Anterior cingulate cortex (tissue), 58 donors: ENCODE measurements around the gene PDE2A.

Source experiments
- DNase-seq, 58 donors: peaks; one replicate each; lab custom pipeline; 2025; lab: John Stamatoyannopoulos, UW

Gene PDE2A

DNA sequence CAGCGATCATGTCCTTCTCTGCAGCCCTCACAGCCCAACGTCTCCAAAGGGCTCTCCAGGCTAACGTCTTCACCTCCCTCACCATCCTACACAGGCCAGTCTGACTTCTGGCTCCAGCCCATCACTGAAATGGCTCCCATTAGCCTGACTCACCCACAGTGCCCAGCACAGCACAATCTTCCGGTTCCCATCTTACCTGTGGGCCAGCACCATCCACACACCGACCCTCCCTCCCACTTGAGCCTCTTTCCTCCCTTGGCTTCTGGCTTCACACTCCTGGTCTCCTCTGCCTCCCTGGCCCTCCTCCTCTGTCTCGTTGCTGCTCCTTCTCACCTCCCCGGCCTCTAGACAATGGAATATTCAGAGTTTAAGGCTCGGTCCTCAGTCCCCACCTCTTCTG lies 51.2 kb downstream of the PDE2A start:
- no peak for DNase-seq

DNA sequence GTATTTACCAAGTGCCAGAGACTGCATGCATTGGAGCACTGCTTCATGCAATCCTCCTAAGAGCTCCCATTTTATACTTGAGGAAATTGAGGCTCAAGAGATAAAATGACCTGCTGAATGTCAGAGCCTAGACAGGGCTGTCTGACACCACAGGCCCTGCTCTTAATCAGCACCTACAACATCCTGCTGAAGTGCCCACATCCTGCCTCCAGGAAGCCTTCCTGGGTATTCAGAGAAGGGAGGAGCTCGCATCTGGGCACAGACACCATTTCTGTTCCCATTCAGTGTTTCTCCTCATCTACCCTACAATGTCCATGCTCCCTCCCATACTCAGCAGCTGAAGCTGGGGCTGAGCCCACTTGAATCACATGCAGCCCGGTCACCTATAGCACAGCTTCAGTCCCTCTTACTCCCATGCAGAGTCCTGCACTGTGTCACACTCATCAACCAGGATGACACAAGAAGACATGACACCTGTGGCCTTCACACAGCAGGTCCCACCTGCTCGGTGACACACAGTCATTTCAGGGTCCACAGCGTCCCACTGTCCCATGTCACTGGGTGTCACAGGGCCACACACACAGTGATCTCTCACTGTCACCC lies 53.1 kb downstream of the PDE2A start:
- no peak for DNase-seq

DNA sequence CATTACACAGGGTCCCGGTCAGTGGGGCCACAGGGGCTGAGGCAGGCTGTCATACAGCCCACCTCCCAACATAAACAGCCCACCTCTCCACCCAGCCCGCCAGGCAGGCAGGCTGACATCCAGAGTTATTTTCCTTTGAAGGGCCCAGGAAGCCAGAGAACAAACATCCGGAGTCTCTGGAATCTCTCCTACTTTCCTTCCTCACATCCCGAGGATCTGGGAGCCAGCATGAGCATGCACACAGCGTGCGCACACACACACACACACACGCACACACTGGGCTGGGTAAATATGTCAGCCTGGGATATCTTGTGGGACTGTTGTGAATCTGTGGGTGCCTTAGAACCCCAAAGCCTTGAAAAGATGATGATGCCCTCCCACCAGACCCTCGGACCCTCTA lies 55.4 kb downstream of the PDE2A start:
- peak in 2 of 58 donors; percentile 28 to 30 for DNase-seq

DNA sequence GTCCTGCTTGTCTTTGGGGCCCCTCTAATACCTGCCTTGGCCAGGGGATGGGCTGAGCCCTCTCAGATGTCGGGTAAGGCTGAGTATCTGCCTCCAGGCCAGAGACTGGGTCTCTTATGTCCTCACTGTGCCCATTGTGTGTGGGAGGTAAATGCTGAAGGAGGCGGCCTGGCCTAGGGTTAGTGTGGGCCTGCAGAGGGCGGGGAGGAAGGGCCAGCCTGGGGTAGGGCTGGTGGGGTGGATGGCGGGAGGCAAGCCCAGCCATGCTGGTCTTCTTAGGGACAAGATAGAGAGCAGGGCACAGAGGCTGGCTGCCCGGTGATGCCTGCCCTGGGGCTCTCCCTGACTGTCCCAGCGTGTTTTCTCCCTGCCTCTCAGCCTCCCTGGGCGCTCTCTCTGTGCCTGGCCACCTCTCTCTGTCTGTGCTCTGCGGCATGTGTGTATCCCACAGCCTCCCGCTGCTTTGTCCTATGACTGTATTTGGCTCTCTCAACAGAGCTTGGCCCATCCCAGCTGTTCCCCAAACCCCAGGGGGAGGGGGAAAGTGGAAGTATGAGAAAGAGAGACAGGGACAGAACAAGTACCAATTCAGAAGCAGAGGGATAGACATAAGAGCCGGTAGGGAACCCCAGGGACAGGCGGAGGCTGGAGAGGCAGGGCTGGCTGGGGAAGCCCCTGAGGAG lies 57.0 kb downstream of the PDE2A start:
- peak in 25 of 58 donors; percentile 16 to 80 (median 38) for DNase-seq

DNA sequence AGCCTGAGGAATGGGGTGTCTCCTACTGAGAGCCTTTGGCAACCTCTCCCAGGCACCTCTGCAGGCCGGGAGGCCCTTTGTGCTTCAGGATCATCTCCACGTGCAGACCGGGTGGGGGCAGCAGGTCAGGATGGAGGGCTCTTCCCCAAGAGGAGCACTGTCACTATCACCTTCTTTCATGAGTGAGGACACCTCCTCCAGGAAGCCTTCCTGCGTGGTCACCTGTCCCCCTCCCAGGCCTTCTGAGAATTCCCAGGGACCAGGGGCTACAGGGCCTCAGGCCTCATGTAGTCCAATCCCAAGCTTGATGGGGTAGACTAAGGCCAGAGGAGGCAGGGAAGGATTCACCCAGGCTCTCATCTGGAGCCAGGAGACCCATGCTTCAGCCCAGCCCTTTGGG lies 57.6 kb downstream of the PDE2A start:
- no peak for DNase-seq

DNA sequence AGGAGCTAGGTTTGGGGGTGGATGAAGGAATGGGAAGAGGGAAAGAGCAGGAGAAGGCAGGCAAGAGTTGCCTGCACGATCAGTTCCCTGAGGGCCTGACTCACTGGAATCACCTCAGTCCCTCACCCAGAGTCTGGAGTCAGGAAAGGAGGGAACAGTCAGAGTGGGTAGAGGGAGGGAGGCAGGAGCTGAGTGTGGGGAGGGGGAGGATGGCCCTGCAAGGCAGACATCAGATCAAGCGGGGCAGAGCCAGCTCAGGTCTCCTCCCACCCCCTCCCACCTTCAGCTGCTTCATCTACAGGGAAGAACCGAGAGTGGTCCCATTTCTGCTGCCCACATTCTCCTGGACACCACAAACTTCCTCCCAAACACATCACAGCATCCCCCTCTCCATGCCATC lies 58.9 kb downstream of the PDE2A start:
- DNase-seq: no peak

DNA sequence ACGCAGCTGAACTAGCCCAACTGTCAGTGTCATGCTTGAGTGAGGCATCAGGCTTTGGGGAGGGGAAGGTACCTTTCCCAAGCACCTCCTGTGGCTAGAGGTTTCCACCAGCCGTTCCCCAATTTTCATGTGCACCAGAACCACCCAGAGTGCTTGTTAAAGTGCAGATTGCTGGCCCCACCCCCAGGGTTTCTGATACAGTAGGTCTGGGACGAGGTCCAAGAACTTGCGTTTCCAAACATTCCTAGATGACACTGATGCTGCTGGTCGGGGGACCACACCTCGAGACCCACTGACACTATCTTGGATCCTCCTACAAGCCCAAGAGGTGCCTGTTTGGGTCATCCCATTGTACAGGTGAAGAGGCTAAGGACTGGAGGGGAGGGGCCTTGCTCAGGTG lies 59.8 kb downstream of the PDE2A start:
- no peak for DNase-seq

DNA sequence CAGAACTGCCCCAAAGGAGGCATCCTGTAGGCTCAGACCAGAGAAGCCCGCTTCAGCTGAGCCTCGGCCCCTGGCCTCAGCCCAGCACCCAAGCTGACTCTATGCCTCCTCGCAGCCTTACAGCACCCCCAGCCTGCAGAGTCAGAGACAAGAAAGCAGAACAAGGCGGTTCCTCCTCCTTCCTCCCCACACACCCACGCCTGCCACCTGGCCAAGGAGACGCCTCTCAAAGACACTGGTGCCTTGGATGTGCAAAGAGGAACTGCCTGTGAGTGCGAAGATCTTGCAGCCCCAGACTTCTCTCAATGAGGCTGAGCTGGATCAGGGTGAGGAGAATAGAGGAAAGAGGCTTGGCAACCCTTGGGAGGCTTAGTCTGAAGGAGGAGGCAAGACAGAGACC lies 60.2 kb downstream of the PDE2A start:
- DNase-seq: peak in 35 of 58 donors; percentile 9 to 86 (median 47)

DNA sequence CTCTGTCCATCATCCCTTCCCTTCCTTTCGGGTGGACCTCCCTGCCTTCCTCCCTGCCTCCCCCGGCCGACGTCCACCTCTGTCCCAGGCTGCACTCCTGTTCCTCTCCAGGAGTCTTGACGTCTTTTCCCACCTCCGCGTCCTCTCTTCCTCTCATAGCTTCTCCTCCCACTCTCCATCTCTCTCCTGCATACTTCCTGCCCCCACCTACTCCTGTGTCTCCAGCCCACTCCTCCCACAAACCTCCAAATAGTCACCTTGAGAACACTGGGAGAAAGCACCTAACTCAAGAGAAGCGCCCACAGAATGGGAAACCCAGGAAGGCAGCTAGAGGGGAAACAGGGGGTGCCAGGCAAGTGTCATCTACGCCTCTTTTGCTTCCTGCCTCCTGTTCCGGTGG lies 60.8 kb downstream of the PDE2A start:
- no peak for DNase-seq

DNA sequence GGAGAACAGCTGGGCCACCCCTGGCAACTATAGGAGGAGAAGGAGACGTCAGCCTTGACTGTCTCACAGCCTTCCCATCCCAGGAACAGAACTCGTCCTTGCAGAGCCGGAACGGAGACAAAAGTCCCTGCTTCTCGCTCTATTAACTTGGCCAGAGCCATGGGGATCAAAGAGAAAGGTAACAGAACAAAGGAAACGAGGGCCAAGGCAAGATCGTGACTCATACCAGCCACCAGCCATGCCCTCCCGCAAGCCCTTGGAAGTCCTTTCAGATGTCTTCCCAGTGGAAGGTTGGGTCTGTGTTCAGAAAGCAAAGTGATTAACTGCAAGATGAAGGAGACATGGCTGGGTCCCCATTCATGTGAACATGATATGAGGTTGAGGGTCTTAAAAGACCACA lies 64.7 kb downstream of the PDE2A start:
- DNase-seq: no peak

DNA sequence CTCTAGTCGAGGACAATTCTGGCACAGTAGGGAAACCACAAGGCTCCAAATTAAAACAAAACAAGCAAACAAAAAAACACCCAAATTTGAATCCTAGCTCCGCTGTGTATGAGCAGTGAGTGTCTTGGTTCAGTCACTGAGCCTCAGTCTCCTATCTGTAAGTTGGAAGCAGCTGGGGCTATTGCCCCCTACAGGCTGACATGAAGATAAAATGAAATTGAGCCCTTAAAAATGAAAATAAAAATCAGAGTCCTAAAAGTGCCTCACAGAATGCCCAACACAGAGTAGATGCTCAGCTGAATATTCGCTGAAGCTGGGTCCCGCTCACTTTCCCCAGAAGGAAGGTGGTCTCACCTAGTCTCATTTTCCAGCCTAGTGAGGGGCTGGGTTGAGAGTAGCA lies 65.2 kb downstream of the PDE2A start:
- DNase-seq: peak in 2 of 58 donors; percentile 9 to 14

DNA sequence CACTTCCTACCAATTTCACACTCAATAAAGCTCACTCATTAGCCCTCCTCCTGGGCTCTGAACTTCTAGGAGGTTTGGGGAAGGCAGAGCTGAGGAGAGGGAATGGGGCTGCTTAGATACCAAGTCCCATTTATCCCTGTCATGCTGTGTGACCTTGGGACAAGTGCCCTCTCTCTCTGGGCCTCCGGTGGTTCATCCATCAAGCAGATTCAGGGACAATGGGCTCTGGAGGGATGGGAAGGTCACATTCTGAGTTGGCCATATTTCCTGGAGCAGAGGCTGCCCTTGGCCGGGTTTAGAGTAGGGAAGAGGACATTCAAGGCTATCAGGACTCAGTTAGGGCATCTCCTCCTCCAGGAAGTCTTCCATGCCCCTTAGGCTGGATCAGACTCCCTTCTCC lies 66.7 kb downstream of the PDE2A start:
- no peak for DNase-seq

DNA sequence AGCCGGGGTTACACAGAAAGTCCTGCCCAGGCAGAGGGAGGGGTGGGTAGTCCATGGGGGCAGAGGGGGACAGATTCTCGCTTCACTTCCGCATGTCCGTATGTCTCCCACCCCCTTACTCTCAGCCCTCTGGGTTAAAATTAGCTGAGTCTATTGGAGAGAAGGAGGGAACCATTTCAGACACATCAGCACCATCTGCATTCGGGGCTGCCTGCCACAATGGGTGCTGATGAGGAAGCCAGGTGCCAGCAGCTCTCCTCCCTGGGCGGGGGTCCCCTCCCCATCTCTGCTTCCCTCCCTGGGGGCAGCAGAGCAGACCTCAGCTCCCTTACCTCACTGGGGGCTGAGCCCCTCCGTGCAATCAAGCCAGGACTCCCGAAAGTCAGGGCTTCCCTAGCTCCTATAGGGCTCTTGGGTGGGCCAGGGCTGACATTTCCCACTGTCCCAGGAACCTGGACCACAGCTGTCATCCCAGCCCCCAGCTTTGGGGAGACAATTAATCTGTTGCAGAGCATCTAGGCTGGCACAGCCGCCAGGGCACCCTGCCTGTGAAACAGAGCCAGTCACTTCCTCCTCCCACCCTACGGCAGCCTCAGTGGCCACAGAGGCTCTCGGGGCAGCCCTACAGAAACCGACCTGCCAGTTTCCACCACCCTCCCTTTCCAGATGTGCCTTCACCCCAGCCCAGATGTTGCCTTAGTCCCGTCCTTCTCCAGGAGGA lies 67.3 kb downstream of the PDE2A start:
- DNase-seq: peak in 25 of 58 donors; percentile 24 to 75 (median 56)

DNA sequence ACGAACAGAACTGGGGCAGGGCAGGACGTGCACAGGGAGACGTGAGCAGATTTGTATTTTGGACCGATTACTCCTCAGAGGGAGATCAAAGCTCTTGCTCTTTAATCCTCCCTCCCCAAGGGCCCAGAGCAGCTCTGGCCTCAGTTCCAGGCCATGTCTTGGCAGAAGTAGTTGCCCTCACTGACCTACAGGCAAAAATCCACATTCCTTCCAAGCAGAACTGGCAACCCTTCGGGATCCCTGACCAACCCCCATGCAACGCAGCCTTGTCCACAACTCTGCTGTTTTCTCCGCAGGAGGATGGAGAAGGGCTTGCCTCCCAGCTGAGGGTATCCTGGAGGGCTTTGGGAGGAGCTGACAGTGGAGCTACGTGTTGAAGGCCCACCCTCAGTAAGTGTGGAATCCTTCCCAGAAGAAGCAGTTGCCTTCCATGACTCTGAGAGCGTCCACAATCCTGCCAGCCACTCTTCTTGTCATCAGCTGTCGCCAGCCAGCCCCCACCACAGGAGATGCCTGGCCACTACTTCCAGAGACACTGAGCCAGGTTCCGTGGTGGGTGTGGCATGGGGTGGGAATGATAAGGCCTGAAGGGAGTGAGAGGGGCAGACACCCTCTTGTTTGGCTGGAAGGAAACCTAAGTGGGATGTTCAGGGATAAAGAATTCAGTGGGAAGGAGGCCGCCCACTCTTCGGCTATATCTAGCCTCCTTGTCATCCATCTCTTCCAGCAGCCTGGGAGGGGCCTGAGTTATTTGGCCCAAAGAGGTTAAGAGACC lies 68.1 kb downstream of the PDE2A start:
- DNase-seq: peak in 15 of 58 donors; percentile 19 to 70 (median 53)

DNA sequence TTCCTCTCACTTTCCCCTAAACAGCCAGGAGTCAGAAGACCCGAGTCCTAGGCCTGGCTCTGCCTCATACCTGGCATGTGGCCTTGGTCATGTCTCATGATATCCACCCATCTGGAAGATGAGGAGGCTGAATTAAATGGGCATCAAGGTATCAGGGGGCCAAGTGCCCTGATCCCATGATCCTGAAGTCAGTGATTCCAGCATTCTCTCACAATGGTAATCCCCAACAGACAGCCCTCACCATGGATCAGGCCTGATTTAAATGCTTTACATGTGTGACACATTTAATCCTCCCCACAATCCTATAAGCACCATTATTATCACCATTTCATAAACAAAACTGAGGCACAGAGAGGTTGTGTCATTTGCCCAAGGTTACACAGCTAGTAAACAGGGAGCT lies 70.0 kb downstream of the PDE2A start:
- no peak for DNase-seq

DNA sequence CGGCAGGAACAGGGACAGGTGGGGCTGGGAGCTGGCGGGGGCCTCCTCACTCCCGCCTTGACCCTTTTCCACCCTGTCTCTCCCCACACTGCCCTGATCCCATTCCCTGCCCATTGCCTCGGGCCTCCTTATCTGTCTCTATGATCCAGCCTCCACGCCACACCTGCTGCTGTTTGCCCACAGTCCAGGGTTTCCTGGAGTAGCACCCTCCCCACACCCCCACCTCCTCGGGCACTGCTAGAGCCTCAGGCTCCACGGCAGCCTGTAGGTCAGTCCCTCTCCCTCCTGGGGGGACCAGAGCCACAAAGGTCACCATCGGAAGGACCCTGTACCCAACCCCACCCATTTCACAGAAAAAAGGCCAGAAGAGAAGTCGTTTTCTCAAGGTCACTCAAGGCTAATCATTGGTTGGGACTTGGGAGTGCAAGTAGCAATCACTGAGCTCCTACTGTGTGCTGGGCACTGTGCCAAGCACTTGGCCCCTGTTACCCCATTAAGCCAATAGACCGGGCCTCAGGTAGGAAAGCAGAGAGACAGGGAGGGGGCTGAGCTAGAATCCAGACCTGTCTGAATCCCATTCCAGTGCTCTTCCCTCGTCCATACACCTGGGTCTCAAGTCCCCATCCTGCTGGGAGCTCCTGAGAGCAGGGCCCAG lies 71.8 kb downstream of the PDE2A start:
- no peak for DNase-seq

DNA sequence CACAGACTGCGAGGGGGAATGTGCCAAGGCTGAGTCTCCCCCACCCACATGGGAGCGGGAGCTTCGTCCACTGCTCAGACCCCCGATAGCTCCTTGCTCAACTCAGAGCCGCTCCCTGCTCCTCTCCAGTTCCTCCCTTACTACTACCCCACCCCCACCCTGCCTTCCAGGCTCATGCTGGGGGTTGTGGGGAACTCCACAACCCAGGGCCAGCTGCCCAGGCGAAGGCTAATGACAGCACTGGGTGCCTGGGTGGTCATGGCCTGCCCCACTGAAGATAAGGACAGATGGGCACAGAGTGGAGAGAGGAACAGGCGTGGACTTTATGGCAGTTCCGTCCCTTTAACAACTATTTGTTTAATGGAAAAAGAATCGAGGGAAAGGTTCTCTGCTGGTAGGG lies 73.7 kb downstream of the PDE2A start:
- no peak for DNase-seq

DNA sequence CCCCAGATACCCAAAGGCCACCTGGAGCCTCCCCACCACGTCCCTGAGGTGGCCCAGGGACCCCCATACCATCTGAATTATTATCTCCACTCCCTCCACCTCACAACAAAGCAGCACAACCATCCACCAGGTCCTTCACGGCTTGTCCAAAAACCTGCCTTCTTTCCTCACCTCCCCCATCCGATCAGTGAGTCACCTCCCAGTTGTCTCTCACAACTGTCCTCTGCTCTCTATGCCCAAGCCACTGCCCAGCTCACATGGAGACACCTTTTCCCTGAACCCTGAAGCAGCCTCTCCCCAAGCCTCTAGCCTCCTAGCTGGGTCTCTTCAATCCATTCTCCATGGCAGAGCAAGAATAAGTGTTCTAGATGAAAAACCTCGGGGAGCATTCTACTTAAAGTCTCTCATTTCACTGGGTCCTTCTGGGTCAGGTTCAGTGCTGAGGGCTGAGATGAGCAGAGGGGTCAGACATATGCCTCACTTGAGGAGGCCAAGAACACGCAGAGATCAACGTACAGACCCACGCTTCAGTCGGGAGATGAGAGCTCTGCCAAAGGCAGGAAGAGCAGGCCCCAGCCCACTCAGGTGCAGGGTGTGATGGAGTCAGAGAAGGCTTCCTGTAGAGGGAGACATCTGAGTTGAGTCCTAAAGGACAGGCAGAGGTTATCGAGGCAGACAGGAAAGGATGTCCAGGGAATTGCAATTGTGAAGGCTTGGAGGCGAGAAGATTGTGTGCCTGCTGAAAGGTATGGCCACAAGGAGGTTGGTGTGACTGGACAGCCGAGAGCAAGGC lies 74.7 kb downstream of the PDE2A start:
- no peak for DNase-seq

DNA sequence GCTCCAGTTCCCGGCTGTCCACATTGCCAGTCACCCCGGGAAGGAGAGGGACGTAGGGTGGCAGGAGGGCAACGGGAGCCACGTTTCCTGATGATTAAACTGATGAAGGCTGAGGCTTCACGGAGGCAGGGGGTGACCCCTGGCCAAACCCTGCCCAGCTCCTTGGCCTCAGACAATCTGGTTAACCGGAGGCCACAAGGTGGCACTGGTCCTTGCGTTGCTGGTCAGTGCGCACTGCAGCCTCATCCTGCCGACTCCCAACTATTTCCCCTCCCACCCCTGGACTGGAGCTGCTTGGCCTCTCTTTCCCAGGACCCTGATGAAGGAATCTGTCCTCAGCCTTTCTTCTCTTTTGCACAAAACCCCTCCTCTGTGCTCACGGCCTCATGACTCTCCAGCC lies 75.3 kb downstream of the PDE2A start:
- peak in 28 of 58 donors; percentile 6 to 62 (median 22) for DNase-seq

DNA sequence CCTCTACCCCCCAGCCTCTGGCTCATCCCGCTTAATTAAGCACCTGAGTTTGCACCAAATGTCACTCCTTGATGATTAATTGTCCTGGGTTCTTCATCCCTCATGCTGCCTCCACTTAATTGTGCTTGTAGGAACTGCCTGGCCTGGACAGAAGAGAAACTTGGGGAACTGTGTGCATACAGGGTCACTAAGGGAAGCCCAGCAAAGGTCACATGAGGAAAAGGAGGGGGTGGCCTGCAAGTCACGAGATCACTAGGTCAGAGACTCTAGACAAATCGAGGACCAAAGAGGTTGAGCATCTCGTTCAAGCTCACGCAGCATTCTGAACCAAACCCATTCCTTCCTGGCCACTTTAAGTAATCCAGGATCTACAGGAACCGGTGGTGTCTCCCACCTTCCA lies 75.8 kb downstream of the PDE2A start:
- DNase-seq: no peak
